GM12878 (cell line): ENCODE measurements around the gene DTX4. TPM values are rescaled to one million over a fixed set of nuclear protein-coding genes. Genes with fewer than 3 reads are reported as not detected.

Experiments used
- ATAC-seq: fragments of 200-7000 bp; cut with Tn5 transposase; 3 replicates; pipeline ENCODE4 v1.9.1; 2020; ENCODE audit warnings: mild to moderate bottlenecking, moderate library complexity
- BruUV-seq: library from RNA; stranded (reverse); fragments of 400-500 nt; replicated peaks from 2 replicates; lab custom pipeline; 2021; lab: Mats Ljungman, UMichigan
- CTCF ChIA-PET: fragments of 300-600 bp; sonication (Branson Sonifier 250); formaldehyde crosslinking; extraction: SDS; loops from one replicate; lab custom pipeline; 2021; ENCODE audit warnings: inconsistent platforms; lab: Yijun Ruan, JAX
- POLR2A ChIA-PET: fragments of 350-600 bp; formaldehyde crosslinking; extraction: SDS; loops from one replicate; lab custom pipeline; 2021; ENCODE audit warnings: inconsistent platforms; lab: Charles Lee
- RAD21 ChIA-PET: fragments of 300-600 bp; sonication (Branson Sonifier 250); formaldehyde crosslinking; loops from one replicate; lab custom pipeline; 2023; ENCODE audit warnings: antibody characterized with exemption; ENCODE audit not compliant: unreplicated experiment; lab: Charles Lee
- SMC1A ChIA-PET: fragments of 300-600 bp; sonication (Branson Sonifier 250); formaldehyde crosslinking; loops from one replicate; lab custom pipeline; 2023; ENCODE audit not compliant: unreplicated experiment, uncharacterized antibody; lab: Charles Lee
- DNase-seq: peaks from one replicate; pipeline ENCODE4 v3.0.0-alpha.2; 2011; ENCODE audit warnings: low read depth, low spot score
- FAIRE-seq: peaks from 3 replicates; lab custom pipeline; 2011; peaks lifted over from hg19 to GRCh38; lab: Jason Lieb, UNC
- H2AFZ ChIP-seq: 2 replicates; pipeline ENCODE4 v1.6.0; 2011; ENCODE audit warnings: low read depth, low read length, control low read depth; ENCODE audit not compliant: control insufficient read depth
- H3K27ac ChIP-seq: 2 replicates; pipeline ENCODE4 v1.5.1; 2011; ENCODE audit warnings: control low read depth; ENCODE audit not compliant: control insufficient read depth, insufficient read depth
- H3K27me3 ChIP-seq, 2 experiments: replicated peaks in 1 of 2; 2 replicates each; pipeline versions ENCODE4 v1.6.0 to v1.6.1; 2011; ENCODE audit warnings: low read length in 1 of 2; ENCODE audit not compliant: control insufficient read depth in 2 of 2, insufficient read depth in 2 of 2
- H3K36me3 ChIP-seq, 2 experiments: 2 replicates each; pipeline ENCODE4 v1.5.1; 2011; ENCODE audit warnings: low read length in 1 of 2; ENCODE audit not compliant: control insufficient read depth in 2 of 2, insufficient read depth in 2 of 2
- H3K4me1 ChIP-seq: 2 replicates; pipeline ENCODE4 v1.6.1; 2011; ENCODE audit warnings: mild to moderate bottlenecking, low read length, moderate library complexity, mixed read lengths; ENCODE audit not compliant: control insufficient read depth, insufficient read depth
- H3K4me2 ChIP-seq: 2 replicates; pipeline ENCODE4 v1.6.0; 2011; ENCODE audit warnings: control low read depth; ENCODE audit not compliant: control insufficient read depth, insufficient read depth
- H3K4me3 ChIP-seq: fragments of 200-600 bp; sonication (generic); 2 replicates; pipeline ENCODE4 v1.5.1; 2016
- H3K79me2 ChIP-seq: 2 replicates; pipeline ENCODE4 v1.6.0; 2011; ENCODE audit warnings: low read length; ENCODE audit not compliant: control insufficient read depth, insufficient read depth
- H3K9ac ChIP-seq: 2 replicates; pipeline ENCODE4 v1.8.0; 2011; ENCODE audit warnings: low read length, control low read depth, mixed read lengths; ENCODE audit not compliant: control insufficient read depth, insufficient read depth
- H3K9me3 ChIP-seq: replicated peaks from 3 replicates; pipeline ENCODE4 v1.5.1; 2011; ENCODE audit warnings: mild to moderate bottlenecking, low read length; ENCODE audit not compliant: control insufficient read depth, insufficient read depth
- H4K20me1 ChIP-seq: 2 replicates; pipeline ENCODE4 v1.6.0; 2011; ENCODE audit not compliant: control insufficient read depth, insufficient read depth
- CBFB ChIP-seq: IDR thresholded peaks from 2 replicates; pipeline ENCODE4 v1.6.1; 2016; ENCODE audit warnings: antibody characterized with exemption, low read depth
- NBN ChIP-seq: fragments of 450-650 bp; IDR thresholded peaks from 2 replicates; pipeline ENCODE4 v1.6.1; 2016
- SPI1 ChIP-seq: IDR thresholded peaks from 2 replicates; pipeline ENCODE4 v1.6.1; 2011; ENCODE audit warnings: low read depth, mild to moderate bottlenecking, low read length, moderate library complexity, borderline replicate concordance; ENCODE audit not compliant: insufficient read depth
- SRF ChIP-seq, 2 experiments: IDR thresholded peaks; 2 replicates each; pipeline ENCODE4 v1.6.1; 2011; ENCODE audit warnings: low read depth in 2 of 2, low read length in 2 of 2, mild to moderate bottlenecking in 1 of 2, moderate library complexity in 1 of 2
- WGBS: methylation state at CpG from one replicate; pipeline ENCODE4 v1.1.6; 2016; ENCODE audit warnings: low lambda C conversion rate; ENCODE audit not compliant: insufficient replicate concordance, insufficient coverage; ENCODE audit errors: missing lambda C conversion rate; 5-methylcytosine and 5-hydroxymethylcytosine counted together
- in situ Hi-C: fragments of 300-500 bp; cut with MboI; formaldehyde crosslinking; loops from 9 replicates; pipeline ENCODE4 v1.14.3; 2018; ENCODE audit warnings: mixed read lengths
- intact Hi-C: fragments of 100-400 bp; cut with micrococcal nuclease; formaldehyde crosslinking; loops from one replicate; pipeline ENCODE4 v1.14.2; 2022; ENCODE audit not compliant: unreplicated experiment
- polyA plus RNA-seq, 11 experiments: library from polyadenylated mRNA; depleted of rRNA in 4 of 11; unstranded in 6 of 11; stranded (reverse) in 5 of 11; fragments of >200 nt; fragmentation: Nextera tagmentation in 4 of 11; fragmentation: Illumina TruSeq in 1 of 11; extraction: Ambion mirVana in 4 of 11; extraction: Trizol in 1 of 11; gene quantifications; 1 replicate in 1 of 11; 2 replicates in 10 of 11; pipeline versions ENCODE4 v1.2.1 to v1.2.3, GENCODE V29; 2011 to 2016; ENCODE audit warnings: inconsistent platforms in 2 of 11, missing spikeins in 2 of 11, low read depth in 1 of 11
- total RNA-seq, 4 experiments: library from RNA; depleted of rRNA in 3 of 4; stranded (reverse); fragments of >200 nt in 3 of 4; fragmentation: Illumina TruSeq in 1 of 4; extraction: Trizol in 1 of 4; gene quantifications; 2 replicates each; pipeline versions ENCODE4 v1.2.1 to v1.2.3, GENCODE V29; 2013 to 2021
- TF ChIP-seq, protein P1 (sequence below): IDR thresholded peaks from 2 replicates; pipeline ENCODE4 v1.6.1; 2011; ENCODE audit warnings: borderline replicate concordance, low read depth, mild to moderate bottlenecking, moderate library complexity, low read length; ENCODE audit not compliant: insufficient read depth, poor library complexity, severe bottlenecking

Gene DTX4
- total and polyA plus RNA-seq, 10 of the 15 experiments (the other 5 are each of a cell fraction or from before 2014, with no cell fraction given) = 3.8 to 25.8 (median 10.5) TPM

DNA sequence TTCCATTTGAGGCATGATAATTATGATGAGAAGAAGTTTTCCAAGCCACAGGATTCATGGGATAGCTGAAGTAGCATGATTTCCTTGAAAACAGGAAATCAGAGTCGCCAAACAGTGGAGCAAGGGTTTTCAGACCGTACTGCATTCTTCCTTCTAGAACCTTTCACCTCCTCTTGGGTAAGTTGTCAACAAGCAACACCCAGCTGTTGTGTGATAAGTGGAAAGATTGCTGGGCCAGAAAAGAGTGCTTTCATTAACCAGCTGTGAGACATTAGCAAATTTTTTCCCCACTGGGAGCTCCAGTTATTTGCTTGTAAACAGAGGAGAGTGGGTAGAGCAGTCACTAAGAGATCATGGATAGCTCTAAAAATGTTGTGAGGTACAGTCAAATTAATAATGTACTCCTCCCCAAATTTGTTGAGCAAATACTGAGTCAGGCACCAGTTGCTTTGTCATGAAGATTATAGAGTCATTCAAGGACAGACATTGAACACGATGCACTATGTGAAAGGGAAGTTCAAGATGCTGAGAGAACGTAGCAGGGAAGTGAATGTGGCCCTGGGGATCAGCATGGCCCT is 52.5 kb downstream of the DTX4 start (continued):
- TF ChIP-seq, protein P1, sequence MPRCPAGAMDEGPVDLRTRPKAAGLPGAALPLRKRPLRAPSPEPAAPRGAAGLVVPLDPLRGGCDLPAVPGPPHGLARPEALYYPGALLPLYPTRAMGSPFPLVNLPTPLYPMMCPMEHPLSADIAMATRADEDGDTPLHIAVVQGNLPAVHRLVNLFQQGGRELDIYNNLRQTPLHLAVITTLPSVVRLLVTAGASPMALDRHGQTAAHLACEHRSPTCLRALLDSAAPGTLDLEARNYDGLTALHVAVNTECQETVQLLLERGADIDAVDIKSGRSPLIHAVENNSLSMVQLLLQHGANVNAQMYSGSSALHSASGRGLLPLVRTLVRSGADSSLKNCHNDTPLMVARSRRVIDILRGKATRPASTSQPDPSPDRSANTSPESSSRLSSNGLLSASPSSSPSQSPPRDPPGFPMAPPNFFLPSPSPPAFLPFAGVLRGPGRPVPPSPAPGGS = no peak
- TF ChIP-seq CBFB (no peak), SPI1 (peak; percentile 17; the same call in 1 of the 2 replicates)

DNA sequence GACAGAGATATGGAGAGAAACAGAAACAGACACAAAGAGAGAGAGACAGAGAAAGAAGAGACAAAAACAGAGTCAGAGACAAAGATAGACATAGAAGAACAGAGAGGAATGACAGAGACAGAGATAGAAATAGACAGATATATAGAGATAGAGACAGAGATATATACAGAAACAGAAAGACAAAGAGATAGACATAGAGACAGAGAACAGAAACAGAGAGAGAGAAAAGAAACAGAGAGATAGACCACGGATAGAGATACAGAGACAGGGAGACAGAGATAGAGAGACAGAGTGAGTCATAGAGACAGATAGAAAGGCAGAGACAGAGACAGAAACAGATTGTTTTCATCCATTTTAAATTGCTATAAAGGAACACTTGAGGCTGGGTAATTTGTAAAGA is 53.1 kb downstream of the DTX4 start:
- RAD21 ChIA-PET = interaction anchor here (0.8 to 1.9 kb wide), 4 partner anchors 25 to 58 kb away, joined by 3 to 5 read pairs (median 4); partner anchors contain the start of gene DTX4
- FAIRE-seq (no peak), DNase-seq (no peak), ATAC-seq (peak; percentile 17)
- Histone ChIP-seq H3K27ac (peak overlapping the region; percentile 50), H3K4me2 (peak overlapping the region; percentile 65), H3K9me3 (no peaks in the 10 kb centered on the region), H2AFZ (peak overlapping the region; percentile 71), H3K79me2 (no peaks in the 10 kb centered on the region), H3K4me1 (peaks cover 41% of the 10 kb centered on the region), H4K20me1 (no peaks in the 10 kb centered on the region), H3K27me3 (no peaks in the 10 kb centered on the region), H3K4me3 (no peak overlapping the region), H3K9ac (no peak overlapping the region; the same call in 1 of the 2 replicates), H3K36me3 (no peaks in the 10 kb centered on the region)
- POLR2A ChIA-PET = interaction anchor here (2.3 kb wide), 1 partner anchor 50 kb away, joined by 8 read pairs; no protein-coding TSS in a partner anchor
- in situ Hi-C loops (no loop called here), intact Hi-C loops (no loop called here)
- TF ChIP-seq SRF (IDR thresholded peaks at IDR 0.05; ENCODE audit: low read depth in 2 of 2, low read length in 2 of 2) (no peak), NBN (0 out of 2 replicates have a peak, but pooled peaks have one; percentile 4)
- WGBS = 0% methylated on average over 1 of the region's 1 CpG
- CTCF ChIA-PET = interaction anchor here (1.5 to 7.9 kb wide), 5 partner anchors 11 to 54 kb away, joined by 4 to 43 read pairs (median 13); no protein-coding TSS in a partner anchor
- SMC1A ChIA-PET = interaction anchor here (0.9 to 4.0 kb wide), 6 partner anchors 16 to 62 kb away, joined by 3 to 18 read pairs (median 4); no protein-coding TSS in a partner anchor
- no TSS peak for BruUV-seq
